Pons (tissue), 1 donor: ENCODE measurements around the gene MMP23B.
"Not testable (repeated sequence)": the region's sequence is repeated elsewhere in the genome, so short reads cannot be mapped to it uniquely, and the experiment has no call there.

Experiments used
- DNase-seq: peaks from one replicate; pipeline ENCODE4 v3.0.0-alpha.2; 2016; ENCODE audit warnings: low spot score

Gene MMP23B

GRCh38 chr1:1669468-1670440 lies 37.8 kb downstream of the MMP23B start:
- no peak for DNase-seq

GRCh38 chr1:1670866-1671265 lies 38.9 kb downstream of the MMP23B start:
- DNase-seq, result no peak

- no peak for DNase-seq
Measured at GRCh38 chr1:1671365-1672119, 39.6 kb downstream of the MMP23B start.

GRCh38 chr1:1672181-1672965 lies 40.4 kb downstream of the MMP23B start:
- DNase-seq, result no peak

GRCh38 chr1:1674806-1675205 lies 42.8 kb downstream of the MMP23B start:
- not testable (repeated sequence) for DNase-seq

- DNase-seq, result not testable (repeated sequence)
Measured at GRCh38 chr1:1675218-1675617, 43.2 kb downstream of the MMP23B start.

- not testable (repeated sequence) for DNase-seq
Measured at GRCh38 chr1:1676087-1676486, 44.1 kb downstream of the MMP23B start.

GRCh38 chr1:1677718-1678580 lies 46.0 kb downstream of the MMP23B start:
- no peak for DNase-seq

- DNase-seq, result peak; percentile 22
Measured at GRCh38 chr1:1678581-1679380, 46.8 kb downstream of the MMP23B start.

GRCh38 chr1:1680031-1680911 lies 48.3 kb downstream of the MMP23B start:
- DNase-seq, result no peak

GRCh38 chr1:1680912-1681273 lies 48.9 kb downstream of the MMP23B start:
- no peak for DNase-seq

GRCh38 chr1:1683104-1683905 lies 51.3 kb downstream of the MMP23B start:
- no peak for DNase-seq
